Thymus (tissue), 11 donors: Measurements from ENCODE around the gene LRRC3C. TPM values are rescaled to one million over a fixed set of nuclear protein-coding genes. Genes with fewer than 3 reads are reported as not detected.

Experiments used
- DNase-seq, 9 donors: peaks; one replicate each; pipeline ENCODE4 v3.0.0-alpha.2; 2013; ENCODE audit warnings: low spot score in 9 of 9, low read depth in 6 of 9, missing footprints in 1 of 9
- H3K27ac ChIP-seq, 2 donors: one replicate each; pipeline ENCODE4 v1.5.1; 2013; ENCODE audit warnings: control low read depth in 1 of 2, low read depth in 1 of 2, low read length in 1 of 2, mild to moderate bottlenecking in 1 of 2, moderate library complexity in 1 of 2
- H3K27me3 ChIP-seq, 2 donors: one replicate each; pipeline ENCODE4 v1.5.1; 2013; ENCODE audit warnings: low read length in 1 of 2; ENCODE audit not compliant: control insufficient read depth in 2 of 2, insufficient read depth in 1 of 2
- H3K36me3 ChIP-seq, 2 donors: one replicate each; pipeline ENCODE4 v1.5.1; 2013; ENCODE audit warnings: low read length in 1 of 2, mild to moderate bottlenecking in 1 of 2, moderate library complexity in 1 of 2; ENCODE audit not compliant: control insufficient read depth in 2 of 2, insufficient read depth in 2 of 2
- H3K4me1 ChIP-seq, 2 donors: one replicate each; pipeline ENCODE4 v1.5.1; 2013; ENCODE audit warnings: low read length in 2 of 2; ENCODE audit not compliant: control insufficient read depth in 2 of 2, insufficient read depth in 2 of 2
- H3K4me3 ChIP-seq, 2 donors: one replicate each; pipeline ENCODE4 v1.5.1; 2013; ENCODE audit warnings: low read length in 2 of 2, control low read depth in 1 of 2, mild to moderate bottlenecking in 1 of 2
- H3K9me3 ChIP-seq, 2 donors: one replicate each; pipeline ENCODE4 v1.5.1; 2013; ENCODE audit warnings: low read length in 1 of 2, mild to moderate bottlenecking in 1 of 2; ENCODE audit not compliant: control insufficient read depth in 2 of 2, insufficient read depth in 1 of 2
- WGBS: extraction: QIAGEN DNeasy Blood & Tissue Kit; methylation state at CpG from one replicate; pipeline ENCODE4 v1.1.7; 2013; 5-methylcytosine and 5-hydroxymethylcytosine counted together
- polyA plus RNA-seq: library from polyadenylated mRNA; stranded (reverse); fragments of 200-250 nt; gene quantifications from one replicate; pipeline ENCODE4 v1.2.3, GENCODE V29; 2013
- total RNA-seq: library from RNA; stranded (reverse); fragments of 120-200 nt; gene quantifications from one replicate; pipeline ENCODE4 v1.2.4, GENCODE V29; 2013
- donor health status: healthy.

Gene LRRC3C
- total and polyA plus RNA-seq, 2 donors = 0.05 TPM; not detected in 1

- Histone ChIP-seq H3K27ac (no peak overlapping the region), H3K9me3 (no peaks in the 10 kb centered on the region), H3K27me3 (peaks cover 0 to 8% of the 10 kb centered on the region in 2 donors), H3K4me1 (peaks cover 5 to 12% of the 10 kb centered on the region in 2 donors), H3K4me3 (no peak overlapping the region), H3K36me3 (no peaks in the 10 kb centered on the region)
- no peak for DNase-seq
- WGBS = 90% methylated on average over 4 of the region's 4 CpGs
These were observed 48.3 kb downstream of the LRRC3C start for GRCh38 chr17:39975801-39976200.

DNA sequence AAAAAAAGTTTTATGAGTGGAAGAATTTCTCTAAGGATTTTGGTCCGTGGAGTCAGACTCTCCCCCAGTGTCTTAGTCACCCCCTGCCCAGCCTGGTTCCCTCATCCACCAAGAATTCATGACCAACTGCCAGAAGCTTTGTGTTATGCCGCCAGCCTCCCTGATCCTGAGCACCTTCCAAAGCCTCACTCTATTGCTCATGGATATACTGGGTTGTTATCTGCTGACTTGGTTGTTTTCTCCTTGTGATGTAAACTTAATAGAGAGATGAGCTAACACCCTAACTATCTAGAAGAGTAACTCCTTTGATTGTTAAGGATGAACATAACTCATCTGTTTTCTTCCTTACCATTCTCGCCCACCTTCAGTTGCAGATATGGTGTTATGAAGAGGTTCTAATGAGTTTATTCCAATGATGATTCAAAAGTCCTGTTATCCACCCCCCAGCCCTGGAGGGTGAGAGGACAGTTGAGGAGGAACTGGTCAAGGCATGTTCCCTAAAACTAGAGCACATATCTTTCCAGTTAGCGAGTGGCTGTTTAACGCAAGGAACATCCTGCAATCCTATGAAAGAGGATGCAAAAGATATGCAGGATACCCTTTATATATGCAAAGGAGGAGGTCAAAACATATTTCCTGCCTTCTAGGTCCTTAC, 51.6 kb downstream of the LRRC3C start:
- WGBS = 92% methylated on average over 5 of the region's 5 CpGs
- Histone ChIP-seq H3K27ac (peak overlapping the region in 1 of 2 donors; percentile 68), H3K9me3 (no peaks in the 10 kb centered on the region), H3K4me1 (peaks cover 14 to 17% of the 10 kb centered on the region in 2 donors), H3K4me3 (no peak overlapping the region), H3K27me3 (no peaks in the 10 kb centered on the region), H3K36me3 (peaks cover 2% of the 10 kb centered on the region in 2 donors)
- no peak for DNase-seq

- Histone ChIP-seq H3K27ac (peak overlapping the region; percentile 68 to 80), H3K4me1 (peaks cover 14 to 17% of the 10 kb centered on the region in 2 donors), H3K4me3 (peak overlapping the region; percentile 55 to 56), H3K9me3 (no peaks in the 10 kb centered on the region), H3K36me3 (peaks cover 9% of the 10 kb centered on the region in 2 donors), H3K27me3 (no peaks in the 10 kb centered on the region)
- under 1% methylated on average over 10 of the region's 10 CpGs for WGBS
- peak in 3 of 9 donors; percentile 31 to 75 (median 38) for DNase-seq
These were observed 52.4 kb downstream of the LRRC3C start for GRCh38 chr17:39979893-39980350.

- Histone ChIP-seq H3K4me3 (peak within 1 kb of the TSS; percentile 93 to 97), H3K27me3 (no peaks in the 10 kb centered on the region), H3K9me3 (no peaks in the 10 kb centered on the region), H3K36me3 (peaks cover 16% of the 10 kb centered on the region in 2 donors), H3K27ac (peak within 1 kb of the TSS; percentile 85 to 94), H3K4me1 (peaks cover 14 to 17% of the 10 kb centered on the region in 2 donors)
- WGBS = under 1% methylated on average over 84 of the region's 84 CpGs
- DNase-seq = peak; percentile 99 to 100 (median 100)
These were observed 53.0 kb downstream of the LRRC3C start, which contains the start of gene PSMD3 for GRCh38 chr17:39980351-39981206. TSS of gene PSMD3 (plus strand) at chr17:39980807. CDS start at chr17:39980971, 164 bp downstream.

DNA sequence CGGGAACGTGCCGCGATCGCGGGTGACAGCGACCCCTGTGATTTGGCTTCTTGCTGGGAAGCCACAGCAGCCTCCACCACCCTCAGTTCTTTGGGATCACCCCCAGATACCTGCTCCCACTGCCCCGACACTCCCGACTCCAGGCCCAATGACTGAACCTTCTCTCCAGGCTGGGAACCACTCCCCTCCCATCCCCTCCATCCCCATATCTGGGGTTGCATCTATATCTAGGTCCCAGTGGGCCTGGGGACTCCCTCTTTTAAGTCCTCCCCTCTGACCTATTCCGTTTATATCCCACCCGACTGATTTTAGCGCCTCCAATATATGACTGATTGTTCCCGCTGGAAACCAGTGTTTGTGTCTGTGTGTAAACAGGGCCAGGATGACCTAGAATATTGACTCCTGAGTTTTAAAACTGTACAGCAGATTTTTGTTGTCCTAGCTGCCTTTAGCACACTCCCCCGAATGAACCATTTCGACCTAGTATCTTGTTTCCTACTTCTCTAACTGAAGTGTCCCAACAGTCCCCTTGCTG, 53.7 kb downstream of the LRRC3C start:
- Histone ChIP-seq H3K4me1 (peaks cover 14 to 17% of the 10 kb centered on the region in 2 donors), H3K27ac (peak overlapping the region; percentile 85 to 94), H3K9me3 (no peaks in the 10 kb centered on the region), H3K36me3 (peaks cover 23% of the 10 kb centered on the region in 2 donors), H3K27me3 (no peaks in the 10 kb centered on the region), H3K4me3 (peak overlapping the region; percentile 93 to 97)
- WGBS = 1% methylated on average over 15 of the region's 15 CpGs
- DNase-seq = peak in 4 of 9 donors; percentile 11 to 24 (median 16)

DNA sequence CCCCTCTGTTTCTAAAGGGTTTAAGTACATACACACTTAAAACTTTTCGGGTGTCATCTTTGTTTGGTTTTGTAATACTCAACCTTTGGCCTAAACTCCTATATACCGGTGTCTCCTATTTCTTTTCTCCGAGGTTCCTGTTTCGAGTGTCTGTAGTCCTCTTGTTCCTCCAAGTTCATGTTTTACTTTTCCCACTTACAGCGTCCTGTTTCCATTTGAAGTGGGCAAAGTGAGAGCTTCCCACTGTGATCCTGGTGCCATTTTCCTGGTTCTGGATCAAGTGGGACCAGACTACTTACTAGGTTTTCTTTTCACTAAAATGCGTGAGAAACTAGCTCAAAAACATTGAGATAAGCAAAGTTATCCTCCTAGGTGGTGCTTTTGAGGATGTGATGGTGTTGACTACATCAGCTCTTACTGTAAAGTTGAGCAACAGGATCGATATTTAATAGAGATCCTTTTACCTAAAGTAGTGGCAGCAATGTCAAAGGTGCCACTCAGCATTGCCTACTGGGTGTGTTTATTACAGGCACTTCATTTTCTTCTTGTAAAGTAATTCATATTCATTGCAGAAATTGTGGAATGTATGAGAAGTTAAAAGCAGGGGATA, 54.3 kb downstream of the LRRC3C start:
- 25% methylated on average over 7 of the region's 7 CpGs for WGBS
- H3K9me3 ChIP-seq = no peaks in the 10 kb centered on the region
- H3K4me1 ChIP-seq = peaks cover 14 to 17% of the 10 kb centered on the region in 2 donors
- no peaks in the 10 kb centered on the region for H3K27me3 ChIP-seq
- peak overlapping the region; percentile 93 to 97 for H3K4me3 ChIP-seq
- peak in 1 of 9 donors; percentile 0 for DNase-seq
- peak overlapping the region in 1 of 2 donors; percentile 85 for H3K27ac ChIP-seq
- H3K36me3 ChIP-seq = peaks cover 29% of the 10 kb centered on the region in 2 donors

DNA sequence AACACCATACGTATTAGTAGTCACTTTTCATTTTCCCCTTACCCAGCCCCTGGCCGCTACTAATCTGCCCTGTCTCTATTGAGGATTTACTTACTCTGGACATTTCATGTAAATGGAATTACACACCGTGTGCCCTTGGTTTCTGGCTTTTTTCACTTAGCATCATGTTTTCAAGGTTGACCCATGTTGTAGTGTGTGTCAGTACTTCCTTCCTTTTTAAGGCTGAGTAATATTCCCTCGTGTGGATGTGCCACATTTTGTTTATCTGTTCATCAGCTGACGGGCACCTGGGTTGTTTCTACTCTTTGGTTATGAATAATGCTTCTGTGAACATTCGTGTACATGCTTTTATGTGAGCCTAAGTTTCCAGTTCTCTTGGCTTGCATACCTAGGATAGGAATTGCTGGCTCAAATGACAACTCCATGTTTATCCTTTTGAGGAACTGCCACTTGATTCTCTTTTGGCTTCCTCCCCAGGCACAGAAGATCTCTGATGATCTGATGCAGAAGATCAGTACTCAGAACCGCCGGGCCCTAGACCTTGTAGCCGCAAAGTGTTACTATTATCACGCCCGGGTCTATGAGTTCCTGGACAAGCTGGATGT, 60.8 kb downstream of the LRRC3C start:
- Histone ChIP-seq H3K27me3 (no peaks in the 10 kb centered on the region), H3K9me3 (no peaks in the 10 kb centered on the region), H3K4me1 (no peaks in the 10 kb centered on the region), H3K36me3 (peaks cover 92 to 93% of the 10 kb centered on the region in 2 donors), H3K4me3 (no peak overlapping the region), H3K27ac (no peak overlapping the region)
- 96% methylated on average over 11 of the region's 11 CpGs for WGBS
- no peak for DNase-seq

- DNase-seq = no peak
- H3K4me1 ChIP-seq = no peaks in the 10 kb centered on the region
- no peak overlapping the region for H3K4me3 ChIP-seq
- H3K9me3 ChIP-seq = no peaks in the 10 kb centered on the region
- no peak overlapping the region for H3K27ac ChIP-seq
- WGBS = 97% methylated on average over 11 of the region's 11 CpGs
- H3K36me3 ChIP-seq = peaks cover 84 to 88% of the 10 kb centered on the region in 2 donors
- H3K27me3 ChIP-seq = no peaks in the 10 kb centered on the region
These were observed 66.9 kb downstream of the LRRC3C start for GRCh38 chr17:39994448-39994847.
